Measurements from ENCODE around the gene TAAR1. TPM values are rescaled to one million over a fixed set of nuclear protein-coding genes. Genes with fewer than 3 reads are reported as not detected.
"Not testable (repeated sequence)": the region's sequence is repeated elsewhere in the genome, so short reads cannot be mapped to it uniquely, and the experiment has no call there.

Gene TAAR1
- total RNA-seq, 1 donor from 2014 or later = not detected

DNA sequence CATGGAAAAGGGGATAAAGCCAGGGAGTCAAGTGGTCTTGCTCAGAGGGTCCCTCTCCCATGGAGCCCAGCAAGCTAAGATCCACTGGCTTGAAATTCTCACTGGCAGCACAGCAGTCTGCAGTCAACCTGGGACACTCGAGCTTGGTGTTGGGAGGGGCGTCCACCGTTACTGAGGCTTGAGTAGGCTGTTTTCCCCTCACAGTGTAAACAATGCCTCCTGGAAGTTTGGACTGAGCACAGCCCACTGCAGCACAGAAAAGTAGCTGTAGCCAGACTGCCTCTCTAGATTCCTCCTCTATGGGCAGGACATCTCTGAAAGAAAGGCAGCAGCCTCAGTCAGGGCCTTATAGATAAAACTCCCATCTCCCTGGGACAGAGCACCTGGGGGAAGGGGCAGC, 23.7 kb downstream of the TAAR1 start:
- H3K27ac Mint-ChIP-seq (ENCODE audit: unreplicated experiment); H3K27me3 Mint-ChIP-seq (ENCODE audit: low read depth); H3K9me3 Mint-ChIP-seq; H3K4me1 Mint-ChIP-seq; H3K4me3 Mint-ChIP-seq; H3K36me3 Mint-ChIP-seq (ENCODE audit: low read depth); DNase-seq (ENCODE audit: low read depth, low spot score): not testable (repeated sequence)

DNA sequence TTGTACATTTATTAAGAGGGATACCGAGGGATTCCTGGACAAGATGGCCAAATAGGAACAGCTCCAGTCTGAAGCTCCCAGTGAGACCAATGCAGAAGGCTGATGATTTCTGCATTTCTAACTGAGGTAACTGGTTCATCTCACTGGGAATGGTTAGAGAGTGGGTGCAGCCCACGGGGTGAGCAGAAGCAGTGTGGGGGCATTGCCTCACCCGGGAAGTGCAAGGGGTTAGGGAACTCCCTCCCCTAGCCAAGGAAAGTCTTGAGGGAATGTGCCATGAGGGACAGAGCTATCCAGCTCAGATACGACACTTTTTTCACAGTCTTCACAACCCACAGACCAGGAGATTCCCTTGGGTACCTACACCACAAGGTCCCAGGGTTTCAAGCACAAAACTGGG, 24.2 kb downstream of the TAAR1 start:
- H3K4me3 Mint-ChIP-seq = no peak overlapping the region
- no peaks in the 10 kb centered on the region for H3K27me3 Mint-ChIP-seq (ENCODE audit: low read depth)
- H3K9me3 Mint-ChIP-seq = peaks cover 3% of the 10 kb centered on the region
- H3K36me3 Mint-ChIP-seq (ENCODE audit: low read depth) = no peaks in the 10 kb centered on the region
- H3K27ac Mint-ChIP-seq (ENCODE audit: unreplicated experiment) = peak overlapping the region; percentile 72
- DNase-seq (ENCODE audit: low read depth, low spot score) = no peak
- peaks cover 3% of the 10 kb centered on the region for H3K4me1 Mint-ChIP-seq
- TF ChIP-seq, protein P1, sequence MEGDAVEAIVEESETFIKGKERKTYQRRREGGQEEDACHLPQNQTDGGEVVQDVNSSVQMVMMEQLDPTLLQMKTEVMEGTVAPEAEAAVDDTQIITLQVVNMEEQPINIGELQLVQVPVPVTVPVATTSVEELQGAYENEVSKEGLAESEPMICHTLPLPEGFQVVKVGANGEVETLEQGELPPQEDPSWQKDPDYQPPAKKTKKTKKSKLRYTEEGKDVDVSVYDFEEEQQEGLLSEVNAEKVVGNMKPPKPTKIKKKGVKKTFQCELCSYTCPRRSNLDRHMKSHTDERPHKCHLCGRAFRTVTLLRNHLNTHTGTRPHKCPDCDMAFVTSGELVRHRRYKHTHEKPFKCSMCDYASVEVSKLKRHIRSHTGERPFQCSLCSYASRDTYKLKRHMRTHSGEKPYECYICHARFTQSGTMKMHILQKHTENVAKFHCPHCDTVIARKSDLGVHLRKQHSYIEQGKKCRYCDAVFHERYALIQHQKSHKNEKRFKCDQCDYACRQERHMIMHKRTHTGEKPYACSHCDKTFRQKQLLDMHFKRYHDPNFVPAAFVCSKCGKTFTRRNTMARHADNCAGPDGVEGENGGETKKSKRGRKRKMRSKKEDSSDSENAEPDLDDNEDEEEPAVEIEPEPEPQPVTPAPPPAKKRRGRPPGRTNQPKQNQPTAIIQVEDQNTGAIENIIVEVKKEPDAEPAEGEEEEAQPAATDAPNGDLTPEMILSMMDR (conservative IDR thresholded peaks at IDR 0.05) = no peak

DNA sequence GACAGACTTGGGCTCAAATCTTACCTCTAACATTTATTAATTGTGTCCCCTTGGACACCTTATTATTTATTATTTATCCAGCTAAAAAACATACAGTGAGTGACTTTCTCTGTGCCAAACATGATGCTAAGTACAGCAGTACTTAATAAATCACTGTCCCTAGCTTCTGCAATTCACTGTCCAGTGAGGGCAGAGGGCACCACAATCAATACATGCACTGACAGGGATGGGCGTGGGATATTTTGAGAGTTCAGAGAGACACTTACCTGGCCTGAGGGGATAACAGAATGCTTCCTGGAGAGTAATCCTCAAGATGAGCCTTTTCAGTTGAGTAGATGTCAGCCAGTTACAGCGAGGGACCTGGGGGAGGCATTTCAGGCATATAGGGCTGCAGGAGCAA, 25.6 kb downstream of the TAAR1 start:
- peaks cover 3% of the 10 kb centered on the region for H3K4me1 Mint-ChIP-seq
- H3K27ac Mint-ChIP-seq (ENCODE audit: unreplicated experiment) = no peak overlapping the region
- H3K9me3 Mint-ChIP-seq = peaks cover 8% of the 10 kb centered on the region
- H3K36me3 Mint-ChIP-seq (ENCODE audit: low read depth) = no peaks in the 10 kb centered on the region
- no peak overlapping the region for H3K4me3 Mint-ChIP-seq
- no peak for DNase-seq (ENCODE audit: low read depth, low spot score)
- H3K27me3 Mint-ChIP-seq (ENCODE audit: low read depth) = no peaks in the 10 kb centered on the region
- TF ChIP-seq, protein P1 (conservative IDR thresholded peaks at IDR 0.05) = no peak

DNA sequence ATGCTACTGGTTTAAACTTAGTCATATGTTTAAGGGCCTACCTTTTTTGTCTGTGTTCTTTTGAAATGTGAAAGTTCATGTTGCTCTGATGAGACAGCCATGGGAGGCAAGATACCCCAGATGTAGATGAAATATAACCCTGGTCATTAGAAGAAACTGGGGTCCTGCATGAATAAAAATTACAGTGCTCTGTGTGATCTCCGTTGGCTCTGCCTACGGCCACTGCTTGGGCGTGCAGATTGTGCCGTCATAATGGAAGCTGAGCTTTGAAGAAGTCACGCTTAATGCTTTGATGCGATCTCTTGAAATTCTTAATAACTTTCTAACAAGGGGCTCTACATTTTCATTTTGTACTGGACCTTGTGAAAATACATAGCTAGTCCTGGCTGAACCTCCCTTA, 34.8 kb downstream of the TAAR1 start, which contains the start of gene TAAR2:
Gene TAAR2 (minus strand): TSS at position 101 of the 400 bp plus-strand sequence. CDS start 0 bp downstream, at position 101.
- H3K27me3 Mint-ChIP-seq (ENCODE audit: low read depth) = no peaks in the 10 kb centered on the region
- no peak within 1 kb of the TSS for H3K27ac Mint-ChIP-seq (ENCODE audit: unreplicated experiment)
- no peaks in the 10 kb centered on the region for H3K4me1 Mint-ChIP-seq
- no peak within 1 kb of the TSS for H3K4me3 Mint-ChIP-seq
- TF ChIP-seq, protein P1 (conservative IDR thresholded peaks at IDR 0.05) = no peak
- peaks cover 3% of the 10 kb centered on the region for H3K9me3 Mint-ChIP-seq
- no peaks in the 10 kb centered on the region for H3K36me3 Mint-ChIP-seq (ENCODE audit: low read depth)
- no peak for DNase-seq (ENCODE audit: low read depth, low spot score)

DNA sequence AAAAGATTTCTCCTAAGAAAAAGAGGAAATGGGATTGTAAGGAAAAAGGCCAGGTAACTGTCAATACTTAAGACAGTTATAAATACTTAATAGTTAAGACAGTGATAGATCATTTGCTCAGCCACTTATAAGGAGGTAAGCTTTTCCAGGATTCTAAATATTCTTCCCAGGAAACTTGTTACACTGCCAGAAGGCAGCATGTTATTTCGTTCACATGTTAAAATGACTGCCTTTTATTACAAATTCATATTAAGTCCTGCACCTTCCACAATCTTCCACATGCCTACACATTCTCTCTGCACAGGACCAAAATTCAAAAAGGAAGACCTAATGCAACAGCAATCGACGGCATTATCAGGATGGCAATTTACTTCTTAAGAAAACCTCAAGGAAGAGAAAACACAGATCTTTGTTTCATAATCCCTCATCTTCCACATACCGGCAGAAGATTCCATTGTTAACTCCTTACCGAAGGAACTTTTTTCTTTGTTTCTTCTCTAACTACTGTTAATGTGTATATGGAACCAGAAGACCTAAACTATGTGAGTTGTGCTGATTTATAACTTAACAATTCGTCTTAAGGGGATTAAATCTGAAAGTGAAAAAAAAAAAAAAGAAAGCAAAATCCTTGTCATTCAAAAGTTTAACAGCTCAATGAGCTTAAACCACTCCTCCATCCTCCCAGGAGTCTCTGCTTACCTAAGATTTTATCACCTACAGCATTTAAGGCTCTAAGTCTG, 35.7 kb downstream of the TAAR1 start:
- H3K36me3 Mint-ChIP-seq (ENCODE audit: low read depth) = no peaks in the 10 kb centered on the region
- no peak overlapping the region for H3K4me3 Mint-ChIP-seq
- H3K9me3 Mint-ChIP-seq = peaks cover 5% of the 10 kb centered on the region
- H3K27ac Mint-ChIP-seq (ENCODE audit: unreplicated experiment) = no peak overlapping the region
- no peak for DNase-seq (ENCODE audit: low read depth, low spot score)
- H3K27me3 Mint-ChIP-seq (ENCODE audit: low read depth) = no peaks in the 10 kb centered on the region
- H3K4me1 Mint-ChIP-seq = peaks cover 4% of the 10 kb centered on the region
- TF ChIP-seq, protein P1 (conservative IDR thresholded peaks at IDR 0.05) = no peak

DNA sequence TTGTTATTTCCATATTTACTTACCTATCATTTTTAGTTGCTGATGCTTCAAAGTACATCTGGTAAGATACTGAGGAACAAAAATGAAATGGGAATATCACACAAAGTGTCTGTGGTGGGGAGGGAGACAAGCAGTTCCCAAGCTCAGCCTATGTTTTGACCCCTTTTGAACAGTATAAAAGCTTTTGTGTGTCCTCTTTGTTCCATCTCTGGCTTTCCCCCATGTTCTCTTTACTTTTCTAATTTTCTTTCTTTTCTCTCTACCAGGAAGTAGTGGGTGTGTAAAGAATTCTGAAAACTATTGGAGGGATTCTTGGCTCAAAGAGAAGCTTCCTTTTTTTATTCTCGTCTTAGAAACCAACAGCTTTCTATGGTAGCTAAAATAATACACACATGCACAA, 42.3 kb downstream of the TAAR1 start:
- Mint-ChIP-seq H3K27ac (ENCODE audit: unreplicated experiment) (peak overlapping the region; percentile 96), H3K9me3 (peaks cover 5% of the 10 kb centered on the region), H3K36me3 (ENCODE audit: low read depth) (no peaks in the 10 kb centered on the region), H3K4me1 (peaks cover 51% of the 10 kb centered on the region), H3K4me3 (peak overlapping the region; percentile 78), H3K27me3 (ENCODE audit: low read depth) (no peaks in the 10 kb centered on the region)
- TF ChIP-seq, protein P1 (conservative IDR thresholded peaks at IDR 0.05) = no peak
- DNase-seq (ENCODE audit: low read depth, low spot score) = no peak

Measured in neural crest cell (in vitro differentiated cells).